ENCODE measurements around the gene SPATA24.
"Not testable (repeated sequence)": the region's sequence is repeated elsewhere in the genome, so short reads cannot be mapped to it uniquely, and the experiment has no call there.

Gene SPATA24

GRCh38 chr5:139381837-139382761, 21.8 kb downstream of the SPATA24 start:
- no peak for DNase-seq

GRCh38 chr5:139379626-139380449, 24.1 kb downstream of the SPATA24 start:
- no peak for DNase-seq

- DNase-seq, result no peak
Measured at GRCh38 chr5:139378941-139379361, 24.9 kb downstream of the SPATA24 start.

GRCh38 chr5:139378101-139378825, 25.6 kb downstream of the SPATA24 start:
- no peak for DNase-seq

GRCh38 chr5:139377226-139377625, 26.7 kb downstream of the SPATA24 start:
- no peak for DNase-seq

- no peak for DNase-seq
Measured at GRCh38 chr5:139376364-139376763, 27.5 kb downstream of the SPATA24 start.

- DNase-seq, result no peak
Measured at GRCh38 chr5:139374909-139375308, 29.0 kb downstream of the SPATA24 start.

GRCh38 chr5:139371482-139372435, 32.1 kb downstream of the SPATA24 start:
- DNase-seq, result no peak

GRCh38 chr5:139369181-139369580, 34.7 kb downstream of the SPATA24 start:
- DNase-seq, result no peak

GRCh38 chr5:139368613-139369012, 35.3 kb downstream of the SPATA24 start:
- DNase-seq, result no peak

- DNase-seq, result no peak
Measured at GRCh38 chr5:139364466-139364865, 39.4 kb downstream of the SPATA24 start.

GRCh38 chr5:139363937-139364336, 40.0 kb downstream of the SPATA24 start:
- DNase-seq, result no peak

- DNase-seq, result no peak
Measured at GRCh38 chr5:139361835-139362429, 42.0 kb downstream of the SPATA24 start.

GRCh38 chr5:139360384-139360783, 43.5 kb downstream of the SPATA24 start:
- no peak for DNase-seq

GRCh38 chr5:139358064-139358463, 45.8 kb downstream of the SPATA24 start:
- DNase-seq, result no peak

GRCh38 chr5:139355900-139356299, 48.0 kb downstream of the SPATA24 start:
- DNase-seq, result not testable (repeated sequence)

GRCh38 chr5:139354186-139354585, 49.7 kb downstream of the SPATA24 start:
- no peak for DNase-seq

- not testable (repeated sequence) for DNase-seq
Measured at GRCh38 chr5:139347863-139348262, 56.0 kb downstream of the SPATA24 start.
